Keratinocyte (primary cell): ENCODE results near the gene ATP2B1.

Experiments
- EZH2 ChIP-seq: IDR thresholded peaks from one replicate; pipeline ENCODE4 v1.6.1; 2012; ENCODE audit warnings: inconsistent platforms, mild to moderate bottlenecking, low read length, moderate library complexity
- TF ChIP-seq, protein P1 (sequence below), 3 experiments: IDR thresholded peaks in 1 of 3; conservative IDR thresholded peaks in 1 of 3; optimal IDR thresholded peaks in 1 of 3; 2 replicates in 2 of 3; 3 replicates in 1 of 3; pipeline versions ENCODE3 to v1.5.1; 2011; ENCODE audit warnings: low read length in 3 of 3, mild to moderate bottlenecking in 3 of 3, moderate library complexity in 2 of 3, control low read depth in 1 of 3, inconsistent platforms in 1 of 3; ENCODE audit not compliant: insufficient read depth in 2 of 3; ENCODE audit errors: extremely low read depth in 1 of 3

DNA sequence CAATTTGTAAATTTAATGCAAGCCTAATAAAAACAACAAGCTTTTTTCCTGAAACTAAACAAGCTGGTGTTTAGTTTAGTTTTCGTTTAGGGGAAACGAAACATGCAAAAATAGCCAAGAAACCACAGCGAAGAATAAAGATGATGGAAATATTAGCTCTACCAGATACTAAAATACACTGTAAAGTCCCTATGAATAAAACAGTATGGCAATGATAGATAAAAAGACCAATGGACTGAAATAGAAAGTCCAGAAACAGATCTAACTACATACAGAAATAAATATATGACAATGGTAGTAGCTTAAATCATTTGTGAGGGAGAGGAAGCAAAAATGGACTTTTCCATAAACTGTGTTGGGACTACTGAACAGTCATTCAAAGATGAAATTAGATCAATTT is 26.4 kb downstream of the ATP2B1 start:
- TF ChIP-seq, protein P1, sequence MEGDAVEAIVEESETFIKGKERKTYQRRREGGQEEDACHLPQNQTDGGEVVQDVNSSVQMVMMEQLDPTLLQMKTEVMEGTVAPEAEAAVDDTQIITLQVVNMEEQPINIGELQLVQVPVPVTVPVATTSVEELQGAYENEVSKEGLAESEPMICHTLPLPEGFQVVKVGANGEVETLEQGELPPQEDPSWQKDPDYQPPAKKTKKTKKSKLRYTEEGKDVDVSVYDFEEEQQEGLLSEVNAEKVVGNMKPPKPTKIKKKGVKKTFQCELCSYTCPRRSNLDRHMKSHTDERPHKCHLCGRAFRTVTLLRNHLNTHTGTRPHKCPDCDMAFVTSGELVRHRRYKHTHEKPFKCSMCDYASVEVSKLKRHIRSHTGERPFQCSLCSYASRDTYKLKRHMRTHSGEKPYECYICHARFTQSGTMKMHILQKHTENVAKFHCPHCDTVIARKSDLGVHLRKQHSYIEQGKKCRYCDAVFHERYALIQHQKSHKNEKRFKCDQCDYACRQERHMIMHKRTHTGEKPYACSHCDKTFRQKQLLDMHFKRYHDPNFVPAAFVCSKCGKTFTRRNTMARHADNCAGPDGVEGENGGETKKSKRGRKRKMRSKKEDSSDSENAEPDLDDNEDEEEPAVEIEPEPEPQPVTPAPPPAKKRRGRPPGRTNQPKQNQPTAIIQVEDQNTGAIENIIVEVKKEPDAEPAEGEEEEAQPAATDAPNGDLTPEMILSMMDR (optimal IDR thresholded peaks at IDR 0.05 in 1 of 3, IDR thresholded peaks at IDR 0.05 in 1 of 3, conservative IDR thresholded peaks at IDR 0.05 in 1 of 3; ENCODE audit: extremely low read depth in 1 of 3, insufficient read depth in 2 of 3, low read length in 3 of 3): no peak
- no peak for TF ChIP-seq EZH2
